Gastroesophageal sphincter (tissue), 4 donors: ENCODE measurements around the gene UNG. TPM values are rescaled to one million over a fixed set of nuclear protein-coding genes. Genes with fewer than 3 reads are reported as not detected.

Experiments used
- ATAC-seq: fragments of 150-250 bp; one replicate; pipeline ENCODE4 v1.9.1; 2016; ENCODE audit warnings: mild to moderate bottlenecking, moderate library complexity
- H3K27ac ChIP-seq, 4 donors: fragments of 200-600 bp; sonication (generic) in 3 of 4; 1 replicate in 3 of 4; 2 replicates in 1 of 4; pipeline ENCODE4 v1.5.1; 2016 to 2019
- H3K27me3 ChIP-seq: fragments of 200-600 bp; sonication (generic); one replicate; pipeline ENCODE4 v1.5.1; 2019
- H3K36me3 ChIP-seq, 2 donors: fragments of 200-600 bp; sonication (generic); one replicate each; pipeline ENCODE4 v1.5.1; 2019; ENCODE audit warnings: control low read depth in 1 of 2
- H3K4me1 ChIP-seq, 3 donors: fragments of 200-600 bp; sonication (generic); 1 replicate in 2 of 3; 2 replicates in 1 of 3; pipeline ENCODE4 v1.5.1; 2016 to 2019; ENCODE audit warnings: control low read depth in 2 of 3
- H3K4me3 ChIP-seq, 2 donors: fragments of 200-600 bp; sonication (generic); one replicate each; pipeline ENCODE4 v1.5.1; 2019; ENCODE audit warnings: mild to moderate bottlenecking in 1 of 2, moderate library complexity in 1 of 2
- H3K9me3 ChIP-seq, 3 donors: fragments of 200-600 bp; sonication (generic); one replicate each; pipeline ENCODE4 v1.5.1; 2017 to 2019; ENCODE audit warnings: control low read depth in 2 of 3
- CTCF ChIP-seq, 4 experiments: fragments of 200-600 bp in 2 of 4; fragments of 450-650 bp in 2 of 4; sonication (generic) in 1 of 4; IDR thresholded peaks; one replicate each; pipeline ENCODE4 v1.5.1; 2017 to 2019; ENCODE audit warnings: antibody characterized with exemption in 4 of 4, mild to moderate bottlenecking in 2 of 4, moderate library complexity in 2 of 4
- EP300 ChIP-seq: sonication (generic); formaldehyde crosslinking; IDR thresholded peaks from one replicate; pipeline ENCODE4 v1.6.1; 2017; ENCODE audit warnings: antibody characterized with exemption, mild to moderate bottlenecking
- POLR2A ChIP-seq, 2 donors: fragments of 450-650 bp; IDR thresholded peaks; one replicate each; pipeline ENCODE4 v1.6.1; 2017; ENCODE audit warnings: antibody characterized with exemption in 2 of 2, mild to moderate bottlenecking in 2 of 2, moderate library complexity in 1 of 2
- POLR2AphosphoS5 ChIP-seq: sonication (generic); formaldehyde crosslinking; IDR thresholded peaks from one replicate; pipeline ENCODE4 v1.6.1; 2017; ENCODE audit warnings: antibody characterized with exemption
- WGBS, 2 donors: methylation state at CpG; one replicate each; pipeline ENCODE4 v1.1.5; 2018; ENCODE audit warnings: low coverage in 1 of 2; 5-methylcytosine and 5-hydroxymethylcytosine counted together
- small RNA-seq, 4 donors: library from RNA; depleted of rRNA; stranded (forward); fragments of <200 nt; gene quantifications; one replicate each; pipeline ENCODE3, GENCODE V24; 2016
- total RNA-seq, 4 donors: library from RNA; depleted of rRNA; stranded (reverse); fragments of >200 nt; gene quantifications; one replicate each; pipeline ENCODE4 v1.1.0, GENCODE V29; 2016

The UNG gene
- total RNA-seq, 4 donors from 2014 or later, result 12.1 to 18.2 (median 17.3) TPM

- peaks cover 3 to 93% (median 34%) of the 10 kb centered on the region in 3 donors for H3K4me1 ChIP-seq
- WGBS, 2 donors, result 11 to 13% methylated on average over 5 of the region's 5 CpGs
- no peaks in the 10 kb centered on the region for H3K36me3 ChIP-seq
- no peaks in the 10 kb centered on the region for H3K9me3 ChIP-seq
- peak overlapping the region in 1 of 2 donors; percentile 70 for H3K4me3 ChIP-seq
- no peak for TF ChIP-seq CTCF (IDR thresholded peaks at IDR 0.05)
- TF ChIP-seq POLR2AphosphoS5, result peak; percentile 41
- H3K27ac ChIP-seq, result peak overlapping the region; percentile 10 to 97 (median 92)
- no peak for ATAC-seq
- no peaks in the 10 kb centered on the region for H3K27me3 ChIP-seq
These were observed 60.6 kb downstream of the UNG start for GRCh38 chr12:109157986-109158385.

GRCh38 chr12:109160433-109160832, 63.0 kb downstream of the UNG start:
- WGBS, 2 donors, result 33 to 42% methylated on average over 1 to 3 of the region's 7 CpGs
- H3K27ac ChIP-seq, result peak overlapping the region; percentile 75 to 97 (median 92)
- peak overlapping the region in 1 of 2 donors; percentile 0 for H3K4me3 ChIP-seq
- no peak for ATAC-seq
- H3K36me3 ChIP-seq, result peaks cover 0 to 15% of the 10 kb centered on the region in 2 donors
- TF ChIP-seq POLR2A (IDR thresholded peaks at IDR 0.05), result no peak
- TF ChIP-seq EP300, result no peak
- TF ChIP-seq POLR2AphosphoS5, result no peak
- no peak for TF ChIP-seq CTCF (IDR thresholded peaks at IDR 0.05)
- H3K9me3 ChIP-seq, result no peaks in the 10 kb centered on the region
- H3K4me1 ChIP-seq, result peaks cover 3 to 100% (median 34%) of the 10 kb centered on the region in 3 donors
- H3K27me3 ChIP-seq, result no peaks in the 10 kb centered on the region

Small RNAs within 50 kb of the gene (small RNA-seq; reads per million reads assigned to genes)
- 0 to 0.27 (median 0) reads per million in 4 donors for gene RNA5SP372

Other genes with a start within 250 kb of the UNG start
- gene SSH1, start 240.0 kb upstream of the UNG start, total RNA-seq, result 10 to 100 TPM; 16.2 to 35.0 (median 17.2) TPM
- 1 to 10 TPM in 1 of 4 donors, not detected in 3; 2.5 TPM for gene DAO, start 217.5 kb upstream of the UNG start, total RNA-seq
- gene SVOP, start 76.5 kb upstream of the UNG start, total RNA-seq, result under 1 TPM in 3 of 4 donors, not detected in 1; 0.07 to 0.13 (median 0.08) TPM
- 10 to 100 TPM; 10.5 to 15.4 (median 14.2) TPM for gene USP30, start 45.0 kb upstream of the UNG start, total RNA-seq
- 10 to 100 TPM; 13.5 to 21.9 (median 16.9) TPM for gene ALKBH2, start 4.1 kb upstream of the UNG start, total RNA-seq
- 100 to 1,000 TPM in 3 of 4 donors, 10 to 100 TPM in 1; 49.4 to 230 (median 138) TPM for gene ACACB, start 19.0 kb downstream of the UNG start, total RNA-seq
- not detected for gene FOXN4, start 211.7 kb downstream of the UNG start, total RNA-seq